Activated CD4-positive, alpha-beta T cell treated with anti-CD3 and anti-CD28 coated beads for 4 hours (primary cell): ENCODE results near the gene TMCC3.
"Not testable (repeated sequence)": the region's sequence is repeated elsewhere in the genome, so short reads cannot be mapped to it uniquely, and the experiment has no call there.

Experiments used
- DNase-seq, 2 donors: peaks; one replicate each; pipeline ENCODE4 v3.0.0-alpha.2; 2020

The TMCC3 gene

DNA sequence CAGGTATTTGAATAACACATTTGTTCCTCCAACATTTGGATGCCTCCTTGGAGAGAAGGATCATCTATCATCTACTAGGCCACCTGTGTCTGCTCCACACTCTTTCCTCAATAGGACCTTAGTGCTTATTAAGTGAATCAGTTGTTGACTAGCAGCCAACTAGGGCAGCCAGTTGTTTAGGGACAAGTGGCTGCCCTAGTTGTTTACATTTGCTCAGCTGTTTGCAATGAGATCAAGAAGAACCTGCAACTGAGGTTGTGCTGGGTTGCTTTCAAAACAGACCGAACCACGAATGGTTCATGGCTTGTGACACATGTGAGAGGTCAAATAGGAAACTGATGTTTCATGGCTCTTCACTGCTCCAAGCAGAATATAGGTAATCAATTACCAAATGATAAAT is 53.8 kb downstream of the TMCC3 start:
- DNase-seq = no peak

- no peak for DNase-seq
Measured at GRCh38 chr12:94595152-94595551, 55.2 kb downstream of the TMCC3 start.

- no peak for DNase-seq
Measured at GRCh38 chr12:94594443-94594825, 55.9 kb downstream of the TMCC3 start.

DNA sequence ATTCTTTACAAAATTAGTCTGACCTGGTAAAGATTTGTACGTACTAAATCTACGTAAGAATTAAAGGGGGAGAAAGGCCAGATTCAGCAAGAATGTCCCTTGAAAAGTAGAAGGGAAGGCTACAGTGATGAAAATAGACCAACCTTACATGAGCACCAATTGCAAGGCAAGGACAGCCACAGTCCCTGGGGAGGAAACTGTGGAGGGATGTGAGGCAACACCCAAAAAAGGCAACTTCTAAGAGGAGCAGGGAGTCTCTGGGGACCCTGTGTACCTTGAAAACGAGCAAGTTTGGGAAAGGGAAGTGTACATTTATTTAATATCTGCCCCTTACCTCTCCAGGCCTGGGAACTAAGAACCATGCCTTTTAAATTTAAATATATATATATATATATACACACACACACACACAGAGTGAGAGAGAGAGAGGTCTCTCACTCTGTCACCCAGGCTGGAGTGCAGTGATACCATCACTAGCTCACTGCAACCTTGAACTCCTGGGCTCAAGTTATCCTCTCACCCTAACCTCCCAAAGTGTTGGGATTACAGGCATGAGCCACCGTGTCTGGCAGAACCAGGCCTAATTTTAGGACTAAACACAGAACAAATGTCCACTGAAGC is 56.4 kb downstream of the TMCC3 start:
- no peak for DNase-seq

DNA sequence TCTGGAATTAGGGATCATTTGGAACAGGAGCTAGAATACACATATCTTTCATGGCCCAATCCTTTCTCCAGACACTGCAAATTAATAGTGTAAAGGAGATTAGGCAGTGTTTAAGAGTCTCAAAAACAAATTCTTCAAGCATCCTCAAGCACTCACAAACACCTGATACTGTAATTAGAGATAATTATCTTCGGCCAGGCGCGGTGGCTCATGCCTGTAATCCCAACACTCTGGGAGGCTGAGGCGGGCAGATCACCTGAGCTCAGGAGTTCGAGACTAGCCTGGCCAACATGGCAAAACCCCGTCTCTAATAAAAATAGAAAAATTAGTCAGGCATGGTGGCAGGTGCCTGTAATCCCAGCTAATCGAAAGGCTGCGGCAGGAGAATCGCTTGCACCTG is 57.6 kb downstream of the TMCC3 start:
- not testable (repeated sequence) for DNase-seq

DNA sequence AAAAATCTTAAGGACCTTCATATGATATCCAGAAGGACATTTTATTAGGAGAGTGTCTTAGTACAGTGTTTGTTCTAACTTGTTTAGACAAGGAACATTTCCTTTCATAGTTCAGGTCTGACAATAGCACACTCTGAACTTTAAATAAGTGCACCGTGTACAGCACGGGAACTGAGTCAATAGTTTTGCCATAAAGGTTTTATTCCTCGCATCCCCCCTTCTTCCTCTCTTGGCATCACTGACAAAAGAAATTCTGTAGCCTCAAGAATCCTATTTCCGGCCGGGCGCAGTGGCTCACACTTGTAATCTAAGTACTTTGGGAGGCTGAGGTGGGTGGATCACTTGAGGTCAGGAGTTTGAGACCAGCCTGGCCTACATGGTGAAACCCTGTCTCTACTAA is 58.3 kb downstream of the TMCC3 start:
- DNase-seq = no peak

DNA sequence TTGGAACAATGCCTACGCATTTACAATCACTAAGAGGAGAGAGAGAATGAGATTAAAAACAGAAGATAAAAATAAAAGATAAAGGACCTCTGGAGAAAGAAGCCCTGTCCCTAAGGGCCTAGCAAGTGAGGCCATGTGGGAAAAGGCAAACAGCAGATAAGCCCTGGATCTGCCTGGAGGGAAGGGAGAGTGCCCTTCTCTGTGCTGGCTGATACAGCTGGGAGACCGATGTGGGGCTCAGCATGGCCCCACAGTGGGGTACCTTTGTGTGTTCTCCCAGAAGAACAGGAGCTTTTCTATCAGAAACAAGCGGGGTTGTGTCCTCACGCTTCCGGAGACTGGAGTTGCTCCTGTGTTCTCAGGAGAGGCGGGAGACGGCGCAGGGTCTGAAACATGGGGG is 59.9 kb downstream of the TMCC3 start:
- no peak for DNase-seq

DNA sequence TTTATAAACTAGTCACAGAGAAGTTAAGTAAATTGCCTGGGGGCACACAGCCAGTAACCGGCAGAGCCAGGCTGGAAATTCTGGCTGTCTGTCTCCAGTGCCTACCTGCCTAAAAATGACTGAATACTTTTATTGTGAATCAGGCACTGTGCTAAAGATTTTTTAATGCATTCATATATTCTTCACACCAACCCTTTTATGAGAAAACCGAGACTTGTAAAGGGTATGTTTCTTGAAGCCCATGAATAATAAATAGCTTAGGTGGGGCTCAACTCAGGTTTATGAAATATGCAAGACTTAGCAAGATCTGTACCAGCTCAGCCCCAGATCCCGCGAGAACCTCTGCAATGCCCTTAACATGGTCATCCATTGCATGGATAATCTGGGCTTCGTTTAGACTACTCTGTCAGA is 60.8 kb downstream of the TMCC3 start:
- DNase-seq = no peak

- DNase-seq = no peak
Measured at GRCh38 chr12:94588346-94588745, 62.0 kb downstream of the TMCC3 start.

GRCh38 chr12:94587266-94588241 is 62.8 kb downstream of the TMCC3 start:
- no peak for DNase-seq

GRCh38 chr12:94586589-94587259 is 63.6 kb downstream of the TMCC3 start:
- DNase-seq = no peak

- DNase-seq = no peak
Measured at GRCh38 chr12:94585626-94586025, 64.7 kb downstream of the TMCC3 start.

GRCh38 chr12:94584377-94584776 is 66.0 kb downstream of the TMCC3 start:
- no peak for DNase-seq

DNA sequence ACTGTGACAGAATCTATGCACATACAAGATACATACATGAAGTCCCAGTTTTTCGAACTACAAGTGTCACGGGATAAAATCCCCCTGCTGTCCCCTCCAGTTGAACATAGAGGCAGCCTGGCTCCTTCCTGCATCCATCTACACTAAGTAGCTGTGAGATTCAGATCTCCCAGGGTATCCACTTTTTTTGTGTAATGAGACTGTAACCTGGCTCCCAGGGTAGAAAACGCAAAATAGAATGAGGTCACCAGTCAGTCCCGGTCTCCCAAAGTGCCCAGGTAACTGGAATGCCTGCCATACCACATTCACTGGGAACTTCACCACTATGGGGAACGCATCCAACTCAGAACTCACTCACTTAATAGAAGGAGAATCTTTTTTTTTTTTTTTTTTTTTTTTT is 67.8 kb downstream of the TMCC3 start:
- no peak for DNase-seq

DNA sequence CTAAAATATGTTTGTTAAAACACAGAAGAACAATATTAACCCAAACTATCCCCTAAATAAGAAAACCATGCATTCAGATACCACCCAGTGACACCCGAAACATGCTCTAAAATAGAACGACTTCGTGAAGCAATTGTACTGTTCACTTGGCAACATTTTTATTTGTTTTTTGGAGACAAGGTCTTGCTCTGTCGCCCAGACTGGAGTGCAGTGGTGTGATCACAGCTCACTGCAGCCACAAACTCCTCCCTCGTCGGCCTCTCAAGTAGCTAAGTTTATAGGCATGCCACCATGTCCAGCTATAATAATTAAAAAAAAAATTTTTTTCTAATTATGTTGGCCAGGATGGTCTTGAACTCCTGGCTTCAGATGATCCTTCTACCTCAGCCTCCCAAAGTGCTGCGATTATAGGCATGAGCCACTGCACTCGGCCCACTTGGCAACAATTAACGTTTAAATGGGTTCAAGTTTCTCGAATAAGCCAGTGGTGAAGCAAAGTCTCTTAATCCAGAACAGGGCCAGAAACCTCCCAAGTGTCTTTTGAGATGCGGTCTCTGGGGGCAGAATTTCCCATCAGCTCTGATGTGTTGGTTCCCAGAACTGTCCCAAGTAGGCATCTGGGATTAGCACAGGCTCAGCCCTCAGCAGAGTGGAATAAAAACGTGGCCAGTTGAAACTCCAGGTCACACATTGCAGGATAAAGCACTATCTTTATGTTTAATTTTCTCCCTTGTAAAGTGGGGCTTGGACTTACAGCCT is 74.5 kb downstream of the TMCC3 start:
- DNase-seq = no peak

- no peak for DNase-seq
Measured at GRCh38 chr12:94575024-94575423, 75.3 kb downstream of the TMCC3 start.

DNA sequence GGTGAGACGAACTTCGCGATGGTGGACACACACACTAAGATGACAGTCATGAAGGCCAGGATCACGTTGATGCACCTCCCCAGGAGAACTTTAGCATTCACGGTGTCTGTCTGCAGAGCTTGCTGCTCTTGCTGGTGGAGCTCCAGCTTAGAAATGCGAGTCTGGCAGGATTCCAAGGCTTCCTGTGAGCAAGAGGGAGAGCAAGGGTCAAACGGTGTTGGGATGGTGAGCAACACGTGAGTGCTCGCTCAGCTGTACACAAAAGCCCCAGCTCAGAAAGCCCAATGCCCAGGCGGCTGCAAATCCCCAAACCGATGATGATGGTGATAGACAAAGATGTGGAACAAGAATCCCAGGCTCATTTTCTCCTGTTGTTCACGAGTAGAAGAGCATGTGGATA is 78.8 kb downstream of the TMCC3 start:
- DNase-seq = no peak

DNA sequence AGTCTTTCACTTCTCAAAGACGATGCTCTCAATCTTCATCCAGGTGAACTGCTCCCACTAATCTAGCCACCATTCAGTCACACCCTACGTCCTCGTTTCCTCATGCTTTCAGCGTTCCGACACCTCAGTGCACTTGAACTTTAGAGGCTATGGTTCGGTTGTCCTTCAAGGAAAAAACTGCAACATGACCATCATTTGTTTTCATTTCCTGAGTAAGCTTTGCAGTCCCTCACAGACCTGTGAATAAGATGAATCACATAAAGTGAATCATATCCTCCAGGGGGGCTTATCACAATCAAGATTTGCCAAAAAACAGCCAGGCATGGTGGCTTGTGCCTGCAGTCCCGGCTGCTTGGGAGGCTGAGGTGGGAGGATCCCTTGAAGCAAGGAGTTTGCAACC is 80.2 kb downstream of the TMCC3 start:
- no peak for DNase-seq

DNA sequence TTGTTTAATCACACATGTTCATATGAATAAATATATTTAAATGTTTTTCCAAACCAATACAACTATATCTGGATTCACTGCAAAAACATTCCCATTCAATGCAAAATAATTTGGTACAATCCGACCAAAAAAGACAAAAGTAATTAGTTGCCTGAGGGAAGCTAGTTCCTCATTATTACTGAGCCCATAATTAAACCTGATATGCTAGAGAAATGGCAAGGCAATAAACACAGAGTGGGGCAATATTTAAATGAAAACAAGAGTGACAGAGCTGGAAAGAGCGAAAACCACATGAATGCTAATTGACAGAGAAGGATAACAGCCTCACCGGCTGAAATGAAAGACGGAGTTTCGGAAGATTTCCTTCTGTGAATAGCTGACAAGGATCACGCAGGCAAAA is 82.6 kb downstream of the TMCC3 start:
- DNase-seq = no peak

DNA sequence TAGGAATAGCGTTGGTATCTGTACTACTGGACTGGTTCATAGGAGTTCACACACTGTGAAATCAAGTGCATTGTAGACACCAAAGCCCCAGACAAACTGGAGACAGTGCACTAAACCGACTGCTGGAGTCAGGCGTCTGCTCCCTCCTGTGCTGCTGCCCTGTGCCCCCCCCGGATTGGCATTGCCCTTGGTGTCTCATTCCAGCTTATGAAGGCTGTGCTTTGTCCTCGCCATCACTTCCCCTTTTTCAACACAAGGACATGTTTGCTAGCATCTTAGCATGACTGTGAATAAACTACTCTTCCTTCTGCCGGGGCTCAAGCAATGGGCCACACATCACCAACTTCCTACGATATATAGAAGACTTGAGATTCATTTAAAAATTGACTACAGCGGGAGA is 84.0 kb downstream of the TMCC3 start:
- no peak for DNase-seq

DNA sequence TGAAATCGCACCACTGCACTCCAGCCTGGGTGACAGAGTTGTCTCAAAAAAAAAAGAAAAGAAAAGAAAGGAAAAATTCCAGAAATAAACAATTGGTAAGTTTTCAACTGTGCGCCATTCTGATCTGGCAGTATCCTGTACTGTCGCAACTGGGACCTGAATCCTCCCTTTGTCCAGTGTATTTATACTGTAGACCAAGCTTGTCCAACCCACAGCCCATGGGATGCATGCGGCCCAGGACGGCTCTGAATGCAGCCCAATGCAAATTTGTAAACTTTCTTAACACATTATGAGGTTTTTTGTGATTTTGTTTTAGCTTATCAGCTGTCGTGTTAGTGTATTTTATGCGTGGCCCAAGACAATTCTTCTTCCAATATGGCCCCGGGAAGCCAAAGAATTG is 84.7 kb downstream of the TMCC3 start:
- no peak for DNase-seq

GRCh38 chr12:94563286-94563685 is 87.1 kb downstream of the TMCC3 start:
- no peak for DNase-seq

DNA sequence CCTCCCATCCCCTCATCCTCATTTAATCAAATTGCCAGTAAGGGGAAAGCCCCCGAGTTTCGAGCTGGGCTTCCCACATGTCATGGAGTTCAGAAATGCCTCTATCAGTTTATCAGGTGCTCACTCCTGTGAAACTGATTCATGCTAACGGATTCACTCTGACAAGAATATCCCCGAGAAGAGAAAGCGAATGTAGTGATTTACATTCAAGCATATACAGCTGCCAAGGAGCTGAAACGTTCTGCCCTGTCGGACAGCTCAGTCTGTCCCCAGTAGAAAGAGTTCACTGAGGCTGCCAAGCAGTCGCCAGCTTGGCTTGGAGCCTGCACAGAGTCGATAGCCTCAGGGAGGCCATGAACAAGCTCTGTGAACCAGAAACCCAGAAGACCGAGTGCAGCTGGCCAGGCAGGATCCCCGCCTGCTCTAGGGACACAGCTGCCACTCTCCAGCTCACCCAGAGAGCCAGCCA is 88.4 kb downstream of the TMCC3 start:
- no peak for DNase-seq
